SH-SY5Y (cell line): ENCODE results near the gene C1QTNF8.

Source experiments
- GATA2 ChIP-seq: IDR thresholded peaks from 2 replicates; pipeline ENCODE4 v1.6.1; 2011; ENCODE audit warnings: mild to moderate bottlenecking, low read depth, low read length
- GATA3 ChIP-seq: IDR thresholded peaks from 2 replicates; pipeline ENCODE4 v1.6.1; 2011; ENCODE audit warnings: low read depth, mild to moderate bottlenecking, low read length, moderate library complexity

- TF ChIP-seq GATA3 (no peak), GATA2 (no peak)
Measured at GRCh38 chr16:1082952-1083675, 12.9 kb downstream of the C1QTNF8 start.
